Measurements from ENCODE around the gene DDX52. TPM values are rescaled to one million over a fixed set of nuclear protein-coding genes. Genes with fewer than 3 reads are reported as not detected.

Gene DDX52
- total RNA-seq, 4 donors from 2014 or later = 13.1 to 17.9 (median 14.1) TPM

DNA sequence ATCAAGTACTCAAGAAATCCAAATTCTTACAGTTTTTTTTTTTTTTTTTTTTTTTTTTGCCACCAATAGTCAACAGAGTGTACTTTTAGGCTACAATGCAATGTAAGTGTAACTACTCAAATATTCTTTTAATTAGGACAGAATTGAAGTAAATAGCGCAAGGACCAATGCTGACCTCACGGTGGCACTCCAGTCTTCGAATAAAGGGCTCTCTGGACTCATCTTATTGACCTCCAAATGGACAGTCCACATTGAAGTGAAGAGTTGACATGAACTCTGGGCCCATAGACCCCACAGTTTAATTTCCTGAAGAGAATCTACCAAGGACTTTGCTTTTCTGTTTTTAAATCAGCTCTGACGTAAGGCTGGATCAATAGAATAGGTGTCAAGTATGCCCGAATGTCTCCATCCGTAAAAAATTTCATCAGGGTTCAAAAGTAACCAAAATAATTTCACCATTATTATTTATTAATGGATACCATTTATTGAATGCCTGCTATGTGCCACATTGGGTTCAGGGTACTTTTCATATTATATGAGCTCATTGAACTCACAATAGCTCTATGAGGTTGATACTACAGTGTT lies 7.3 kb upstream of the DDX52 start:
- DNase-seq (ENCODE audit: extremely low spot score) = peak; percentile 47
- Histone ChIP-seq H3K27ac (replicated peaks in 1 of 4) (no peak overlapping the region), H3K4me3 (no peak overlapping the region), H3K4me1 (no peaks in the 10 kb centered on the region), H3K9me3 (no peaks in the 10 kb centered on the region), H3K27me3 (peaks cover 0 to 41% (median 0%) of the 10 kb centered on the region in 4 donors), H3K36me3 (no peaks in the 10 kb centered on the region)
- 57% methylated on average over 6 of the region's 6 CpGs for whole genome bisulfite sequencing
- intact Hi-C loops (cut with DNase I) = no loop called here
- TF ChIP-seq POLR2A (IDR thresholded peaks at IDR 0.05; ENCODE audit: low read depth) = no peak
- TF ChIP-seq, protein P1, sequence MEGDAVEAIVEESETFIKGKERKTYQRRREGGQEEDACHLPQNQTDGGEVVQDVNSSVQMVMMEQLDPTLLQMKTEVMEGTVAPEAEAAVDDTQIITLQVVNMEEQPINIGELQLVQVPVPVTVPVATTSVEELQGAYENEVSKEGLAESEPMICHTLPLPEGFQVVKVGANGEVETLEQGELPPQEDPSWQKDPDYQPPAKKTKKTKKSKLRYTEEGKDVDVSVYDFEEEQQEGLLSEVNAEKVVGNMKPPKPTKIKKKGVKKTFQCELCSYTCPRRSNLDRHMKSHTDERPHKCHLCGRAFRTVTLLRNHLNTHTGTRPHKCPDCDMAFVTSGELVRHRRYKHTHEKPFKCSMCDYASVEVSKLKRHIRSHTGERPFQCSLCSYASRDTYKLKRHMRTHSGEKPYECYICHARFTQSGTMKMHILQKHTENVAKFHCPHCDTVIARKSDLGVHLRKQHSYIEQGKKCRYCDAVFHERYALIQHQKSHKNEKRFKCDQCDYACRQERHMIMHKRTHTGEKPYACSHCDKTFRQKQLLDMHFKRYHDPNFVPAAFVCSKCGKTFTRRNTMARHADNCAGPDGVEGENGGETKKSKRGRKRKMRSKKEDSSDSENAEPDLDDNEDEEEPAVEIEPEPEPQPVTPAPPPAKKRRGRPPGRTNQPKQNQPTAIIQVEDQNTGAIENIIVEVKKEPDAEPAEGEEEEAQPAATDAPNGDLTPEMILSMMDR (IDR thresholded peaks at IDR 0.05) = peak in 2 of 3 experiments; percentile 25 to 28
- no peak for TF ChIP-seq EP300 (IDR thresholded peaks at IDR 0.05)
- TF ChIP-seq POLR2AphosphoS5 (IDR thresholded peaks at IDR 0.05) = no peak

DNA sequence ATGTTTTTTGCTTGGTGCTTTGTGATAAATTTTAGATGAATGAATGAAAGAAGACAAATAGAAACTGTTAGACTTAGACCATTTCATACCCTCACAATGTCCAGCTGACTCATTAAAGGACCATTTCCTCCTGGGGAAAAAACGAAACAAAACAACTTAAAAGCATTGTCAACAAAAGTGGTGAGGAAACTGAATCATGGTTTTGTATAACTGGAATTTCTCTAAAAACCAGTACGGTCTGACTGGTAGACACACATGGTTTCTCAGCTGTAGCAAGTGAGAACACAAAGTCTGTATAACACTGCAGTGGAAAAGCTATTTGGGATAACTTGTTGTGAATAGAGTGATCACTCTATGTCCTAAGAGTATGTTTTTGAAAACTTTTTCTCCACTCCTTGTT lies 5.3 kb upstream of the DDX52 start:
- Histone ChIP-seq H3K4me3 (no peak overlapping the region), H3K36me3 (no peaks in the 10 kb centered on the region), H3K9me3 (no peaks in the 10 kb centered on the region), H3K27ac (replicated peaks in 1 of 4) (no peak overlapping the region), H3K27me3 (peaks cover 0 to 41% (median 0%) of the 10 kb centered on the region in 4 donors), H3K4me1 (peaks cover 4 to 7% (median 6%) of the 10 kb centered on the region in 4 donors)
- no peak for TF ChIP-seq POLR2A (IDR thresholded peaks at IDR 0.05; ENCODE audit: low read depth)
- TF ChIP-seq EP300 (IDR thresholded peaks at IDR 0.05) = no peak
- no peak for TF ChIP-seq POLR2AphosphoS5 (IDR thresholded peaks at IDR 0.05)
- TF ChIP-seq, protein P1 (IDR thresholded peaks at IDR 0.05) = no peak
- DNase-seq (ENCODE audit: extremely low spot score) = no peak
- 43% methylated on average over 2 of the region's 2 CpGs for WGBS
- intact Hi-C loops (cut with DNase I) = loop anchor here (10.0 kb wide), 1 partner anchor 96 kb away; the partner anchor contains the start of gene HNF1B

DNA sequence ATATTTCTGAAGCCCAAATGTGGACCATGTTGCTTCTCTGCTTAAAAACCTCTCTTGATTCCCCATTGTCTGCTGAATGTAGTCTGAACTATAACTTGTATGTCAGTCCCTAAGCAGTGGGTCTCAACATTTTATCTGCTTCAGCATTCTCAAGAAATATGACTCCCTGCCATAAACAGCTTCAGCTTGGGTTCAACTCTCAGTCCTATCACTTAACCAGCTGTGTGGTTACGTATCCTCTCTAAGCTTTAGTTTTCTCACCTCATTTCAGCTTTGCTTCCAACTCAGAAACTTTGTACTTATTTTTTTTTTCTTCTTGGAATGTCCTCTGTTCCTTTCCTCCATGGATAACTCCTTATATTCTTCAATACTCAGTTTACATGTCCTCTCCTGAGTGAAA lies 4.6 kb upstream of the DDX52 start:
- Histone ChIP-seq H3K9me3 (no peaks in the 10 kb centered on the region), H3K27me3 (peaks cover 0 to 41% (median 0%) of the 10 kb centered on the region in 4 donors), H3K36me3 (no peaks in the 10 kb centered on the region), H3K27ac (replicated peaks in 1 of 4) (no peak overlapping the region), H3K4me3 (no peak overlapping the region), H3K4me1 (peaks cover 5 to 7% (median 6%) of the 10 kb centered on the region in 4 donors)
- DNase-seq (ENCODE audit: extremely low spot score) = no peak
- 63% methylated on average over 1 of the region's 1 CpG for WGBS
- intact Hi-C loops (cut with DNase I) = loop anchor here (10.0 kb wide), 1 partner anchor 97 kb away; the partner anchor contains the start of gene HNF1B
- no peak for TF ChIP-seq POLR2AphosphoS5 (IDR thresholded peaks at IDR 0.05)
- TF ChIP-seq, protein P1 (IDR thresholded peaks at IDR 0.05) = no peak
- TF ChIP-seq POLR2A (IDR thresholded peaks at IDR 0.05; ENCODE audit: low read depth) = no peak
- TF ChIP-seq EP300 (IDR thresholded peaks at IDR 0.05) = no peak

DNA sequence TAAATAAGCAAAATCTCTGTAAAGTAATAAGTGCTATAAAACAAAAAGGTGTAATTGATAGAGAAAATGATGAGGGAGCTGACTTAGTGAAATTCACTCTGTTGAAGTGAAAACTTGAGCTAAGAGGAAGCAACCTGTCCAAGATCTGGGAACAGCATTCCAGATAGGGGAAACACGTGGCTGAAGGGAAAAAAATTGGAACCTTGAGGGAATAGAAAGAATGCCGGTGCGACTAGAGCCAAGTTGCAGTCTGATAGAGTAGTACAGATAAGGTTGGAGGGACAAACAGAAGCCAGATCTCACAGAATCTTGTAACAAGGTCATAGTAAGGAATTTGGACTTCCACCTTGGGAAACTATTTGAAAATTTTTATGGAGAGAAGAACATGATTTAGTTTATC lies 623 bp upstream of the DDX52 start:
- Histone ChIP-seq H3K27me3 (peaks cover 0 to 19% (median 0%) of the 10 kb centered on the region in 4 donors), H3K27ac (replicated peaks in 1 of 4) (peak overlapping the region; percentile 87 to 92 (median 89)), H3K4me3 (peak overlapping the region; percentile 66 to 93 (median 78)), H3K9me3 (no peaks in the 10 kb centered on the region), H3K36me3 (peaks cover 0 to 27% (median 16%) of the 10 kb centered on the region in 4 donors), H3K4me1 (peaks cover 18 to 45% (median 41%) of the 10 kb centered on the region in 4 donors)
- 14% methylated on average over 3 of the region's 3 CpGs for WGBS
- intact Hi-C loops (cut with DNase I) = loop anchor here (10.0 kb wide), 1 partner anchor 101 kb away; the partner anchor contains the start of gene HNF1B
- no peak for DNase-seq (ENCODE audit: extremely low spot score)
- TF ChIP-seq EP300 (IDR thresholded peaks at IDR 0.05) (no peak), POLR2A (IDR thresholded peaks at IDR 0.05; ENCODE audit: low read depth) (no peak), POLR2AphosphoS5 (IDR thresholded peaks at IDR 0.05) (no peak)
- TF ChIP-seq, protein P1 (IDR thresholded peaks at IDR 0.05) = no peak

Data from esophagus muscularis mucosa (tissue), 4 donors.